GM23338 (cell line): ENCODE data around the gene LARGE1. TPM values are rescaled to one million over a fixed set of nuclear protein-coding genes. Genes with fewer than 3 reads are reported as not detected.

ENCODE experiments used
- ATAC-seq: fragments of 200-7000 bp; cut with Tn5 transposase; 3 replicates; pipeline ENCODE4 v1.9.1; 2020
- DNase-seq: peaks from one replicate; pipeline ENCODE4 v3.0.0-alpha.2; 2015; ENCODE audit warnings: low spot score
- H2AFZ ChIP-seq: fragments of 200-600 bp; sonication (generic); 2 replicates; pipeline ENCODE4 v1.8.0; 2016; ENCODE audit warnings: antibody characterized with exemption, mild to moderate bottlenecking, moderate library complexity
- H3F3A ChIP-seq: fragments of 200-600 bp; sonication (generic); replicated peaks from 2 replicates; pipeline ENCODE4 v1.8.0; 2017; ENCODE audit warnings: antibody characterized with exemption, mixed run types, low read depth
- H3K27ac ChIP-seq: fragments of 200-600 bp; sonication (generic); 2 replicates; pipeline ENCODE4 v1.6.1; 2016; ENCODE audit warnings: low read depth
- H3K27me3 ChIP-seq: fragments of 200-600 bp; sonication (generic); 2 replicates; pipeline ENCODE4 v1.8.0; 2016; ENCODE audit warnings: mild to moderate bottlenecking, mixed run types, moderate library complexity; ENCODE audit not compliant: insufficient read depth
- H3K36me3 ChIP-seq: fragments of 200-600 bp; sonication (generic); 2 replicates; pipeline ENCODE4 v1.8.0; 2016; ENCODE audit warnings: mild to moderate bottlenecking; ENCODE audit not compliant: insufficient read depth
- H3K4me1 ChIP-seq: fragments of 200-600 bp; sonication (generic); 2 replicates; pipeline ENCODE4 v1.8.0; 2016; ENCODE audit warnings: mild to moderate bottlenecking, moderate library complexity; ENCODE audit not compliant: insufficient read depth
- H3K4me2 ChIP-seq: fragments of 200-600 bp; sonication (generic); 2 replicates; pipeline ENCODE4 v1.7.1; 2017; ENCODE audit warnings: mixed run types
- H3K4me3 ChIP-seq: fragments of 200-600 bp; sonication (generic); 2 replicates; pipeline ENCODE4 v1.6.1; 2016; ENCODE audit warnings: mixed run types
- H3K79me2 ChIP-seq: fragments of 200-600 bp; sonication (generic); replicated peaks from 2 replicates; pipeline ENCODE4 v1.8.0; 2017; ENCODE audit warnings: mild to moderate bottlenecking; ENCODE audit not compliant: insufficient read depth
- H3K9me2 ChIP-seq: fragments of 200-600 bp; sonication (generic); 2 replicates; pipeline ENCODE4 v1.8.0; 2017; ENCODE audit not compliant: insufficient read depth
- H4K20me1 ChIP-seq: fragments of 200-600 bp; sonication (generic); replicated peaks from 2 replicates; pipeline ENCODE4 v1.8.0; 2017; ENCODE audit warnings: mild to moderate bottlenecking; ENCODE audit not compliant: insufficient read depth
- H3K27ac Mint-ChIP-seq: 2 replicates; pipeline ENCODE4 v1.8.0; 2020; ENCODE audit warnings: inconsistent platforms, mild to moderate bottlenecking, moderate library complexity, mixed read lengths
- H3K27me3 Mint-ChIP-seq: 3 replicates; pipeline ENCODE4 v1.8.0; 2022; ENCODE audit warnings: low read depth, mild to moderate bottlenecking, moderate library complexity, mixed read lengths, inconsistent platforms; ENCODE audit not compliant: insufficient read depth, poor library complexity
- H3K36me3 Mint-ChIP-seq: 3 replicates; pipeline ENCODE4 v1.8.0; 2021; ENCODE audit warnings: low read depth, mild to moderate bottlenecking, inconsistent platforms, moderate library complexity, mixed read lengths
- H3K4me1 Mint-ChIP-seq: 3 replicates; pipeline ENCODE4 v1.8.0; 2020; ENCODE audit warnings: mild to moderate bottlenecking, inconsistent platforms, mixed read lengths
- H3K4me3 Mint-ChIP-seq: 3 replicates; pipeline ENCODE4 v1.8.0; 2021; ENCODE audit warnings: moderate library complexity, mild to moderate bottlenecking, inconsistent platforms, mixed read lengths
- H3K9me3 Mint-ChIP-seq: 3 replicates; pipeline ENCODE4 v1.8.0; 2020; ENCODE audit warnings: moderate library complexity, mild to moderate bottlenecking, inconsistent platforms, mixed read lengths
- EZH2 ChIP-seq: fragments of 200-600 bp; sonication (generic); IDR thresholded peaks from one replicate; pipeline ENCODE4 v1.8.0; 2017; ENCODE audit warnings: antibody characterized with exemption, mild to moderate bottlenecking, low read depth; ENCODE audit not compliant: unreplicated experiment
- NANOG ChIP-seq: IDR thresholded peaks from 2 replicates; pipeline ENCODE4 v1.6.1; 2016; ENCODE audit warnings: antibody characterized with exemption, borderline replicate concordance
- STAT1 ChIP-seq: IDR thresholded peaks from one replicate; pipeline ENCODE4 v1.6.1; 2016; ENCODE audit warnings: antibody characterized with exemption; ENCODE audit not compliant: unreplicated experiment
- ZNF331 ChIP-seq: fragments of 250-450 bp; sonication (Bioruptor Pico); IDR thresholded peaks from 2 replicates; pipeline ENCODE4 v1.5.0; 2020; ENCODE audit warnings: low read depth, mild to moderate bottlenecking, moderate library complexity
- polyA plus RNA-seq: library from polyadenylated mRNA; unstranded; fragments of >200 nt; fragmentation: Nextera tagmentation; extraction: Ambion mirVana; gene quantifications from 2 replicates; pipeline ENCODE4 v1.2.1, GENCODE V29; 2016
- total RNA-seq: library from RNA; depleted of rRNA; stranded (reverse); fragments of >200 nt; shearing (Covaris generic); gene quantifications from 2 replicates; pipeline ENCODE4 v1.2.3, GENCODE V29; 2014
- TF ChIP-seq, protein P1 (sequence below): fragments of 250-450 bp; sonication (Bioruptor Pico); IDR thresholded peaks from 2 replicates; pipeline ENCODE4 v1.5.0; 2020; ENCODE audit warnings: mild to moderate bottlenecking, moderate library complexity
- TF ChIP-seq, protein P2 (sequence below), 2 experiments: fragments of 200-600 bp in 1 of 2; sonication (generic) in 1 of 2; conservative IDR thresholded peaks; 2 replicates each; pipeline versions ENCODE4 v1.5.1 to v1.6.1; 2016 to 2017; ENCODE audit warnings: antibody characterized with exemption in 2 of 2, low read depth in 2 of 2, mild to moderate bottlenecking in 2 of 2, moderate library complexity in 1 of 2
- TF ChIP-seq, protein P3 (sequence below): IDR thresholded peaks from one replicate; pipeline ENCODE4 v1.6.1; 2018; ENCODE audit warnings: antibody characterized with exemption; ENCODE audit not compliant: unreplicated experiment

LARGE1 gene
- total and polyA plus RNA-seq, 2 experiments from 2014 or later: 12.8 to 75.6 TPM

GRCh38 chr22:33350491-33350890, 569.8 kb downstream of the LARGE1 start:
- no peak overlapping the region for H3K4me2 ChIP-seq
- H4K20me1 ChIP-seq: no peaks in the 10 kb centered on the region
- no peak overlapping the region for H3K4me3 Mint-ChIP-seq
- ATAC-seq: no peak
- H3K4me1 Mint-ChIP-seq: no peaks in the 10 kb centered on the region
- TF ChIP-seq, protein P1, sequence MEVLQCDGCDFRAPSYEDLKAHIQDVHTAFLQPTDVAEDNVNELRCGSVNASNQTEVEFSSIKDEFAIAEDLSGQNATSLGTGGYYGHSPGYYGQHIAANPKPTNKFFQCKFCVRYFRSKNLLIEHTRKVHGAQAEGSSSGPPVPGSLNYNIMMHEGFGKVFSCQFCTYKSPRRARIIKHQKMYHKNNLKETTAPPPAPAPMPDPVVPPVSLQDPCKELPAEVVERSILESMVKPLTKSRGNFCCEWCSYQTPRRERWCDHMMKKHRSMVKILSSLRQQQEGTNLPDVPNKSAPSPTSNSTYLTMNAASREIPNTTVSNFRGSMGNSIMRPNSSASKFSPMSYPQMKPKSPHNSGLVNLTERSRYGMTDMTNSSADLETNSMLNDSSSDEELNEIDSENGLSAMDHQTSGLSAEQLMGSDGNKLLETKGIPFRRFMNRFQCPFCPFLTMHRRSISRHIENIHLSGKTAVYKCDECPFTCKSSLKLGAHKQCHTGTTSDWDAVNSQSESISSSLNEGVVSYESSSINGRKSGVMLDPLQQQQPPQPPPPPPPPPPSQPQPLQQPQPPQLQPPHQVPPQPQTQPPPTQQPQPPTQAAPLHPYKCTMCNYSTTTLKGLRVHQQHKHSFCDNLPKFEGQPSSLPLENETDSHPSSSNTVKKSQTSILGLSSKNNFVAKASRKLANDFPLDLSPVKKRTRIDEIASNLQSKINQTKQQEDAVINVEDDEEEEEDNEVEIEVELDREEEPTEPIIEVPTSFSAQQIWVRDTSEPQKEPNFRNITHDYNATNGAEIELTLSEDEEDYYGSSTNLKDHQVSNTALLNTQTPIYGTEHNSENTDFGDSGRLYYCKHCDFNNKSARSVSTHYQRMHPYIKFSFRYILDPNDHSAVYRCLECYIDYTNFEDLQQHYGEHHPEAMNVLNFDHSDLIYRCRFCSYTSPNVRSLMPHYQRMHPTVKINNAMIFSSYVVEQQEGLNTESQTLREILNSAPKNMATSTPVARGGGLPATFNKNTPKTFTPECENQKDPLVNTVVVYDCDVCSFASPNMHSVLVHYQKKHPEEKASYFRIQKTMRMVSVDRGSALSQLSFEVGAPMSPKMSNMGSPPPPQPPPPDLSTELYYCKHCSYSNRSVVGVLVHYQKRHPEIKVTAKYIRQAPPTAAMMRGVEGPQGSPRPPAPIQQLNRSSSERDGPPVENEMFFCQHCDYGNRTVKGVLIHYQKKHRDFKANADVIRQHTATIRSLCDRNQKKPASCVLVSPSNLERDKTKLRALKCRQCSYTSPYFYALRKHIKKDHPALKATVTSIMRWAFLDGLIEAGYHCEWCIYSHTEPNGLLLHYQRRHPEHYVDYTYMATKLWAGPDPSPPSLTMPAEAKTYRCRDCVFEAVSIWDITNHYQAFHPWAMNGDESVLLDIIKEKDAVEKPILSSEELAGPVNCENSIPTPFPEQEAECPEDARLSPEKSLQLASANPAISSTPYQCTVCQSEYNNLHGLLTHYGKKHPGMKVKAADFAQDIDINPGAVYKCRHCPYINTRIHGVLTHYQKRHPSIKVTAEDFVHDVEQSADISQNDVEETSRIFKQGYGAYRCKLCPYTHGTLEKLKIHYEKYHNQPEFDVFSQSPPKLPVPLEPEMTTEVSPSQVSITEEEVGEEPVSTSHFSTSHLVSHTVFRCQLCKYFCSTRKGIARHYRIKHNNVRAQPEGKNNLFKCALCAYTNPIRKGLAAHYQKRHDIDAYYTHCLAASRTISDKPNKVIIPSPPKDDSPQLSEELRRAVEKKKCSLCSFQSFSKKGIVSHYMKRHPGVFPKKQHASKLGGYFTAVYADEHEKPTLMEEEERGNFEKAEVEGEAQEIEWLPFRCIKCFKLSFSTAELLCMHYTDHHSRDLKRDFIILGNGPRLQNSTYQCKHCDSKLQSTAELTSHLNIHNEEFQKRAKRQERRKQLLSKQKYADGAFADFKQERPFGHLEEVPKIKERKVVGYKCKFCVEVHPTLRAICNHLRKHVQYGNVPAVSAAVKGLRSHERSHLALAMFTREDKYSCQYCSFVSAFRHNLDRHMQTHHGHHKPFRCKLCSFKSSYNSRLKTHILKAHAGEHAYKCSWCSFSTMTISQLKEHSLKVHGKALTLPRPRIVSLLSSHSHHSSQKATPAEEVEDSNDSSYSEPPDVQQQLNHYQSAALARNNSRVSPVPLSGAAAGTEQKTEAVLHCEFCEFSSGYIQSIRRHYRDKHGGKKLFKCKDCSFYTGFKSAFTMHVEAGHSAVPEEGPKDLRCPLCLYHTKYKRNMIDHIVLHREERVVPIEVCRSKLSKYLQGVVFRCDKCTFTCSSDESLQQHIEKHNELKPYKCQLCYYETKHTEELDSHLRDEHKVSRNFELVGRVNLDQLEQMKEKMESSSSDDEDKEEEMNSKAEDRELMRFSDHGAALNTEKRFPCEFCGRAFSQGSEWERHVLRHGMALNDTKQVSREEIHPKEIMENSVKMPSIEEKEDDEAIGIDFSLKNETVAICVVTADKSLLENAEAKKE: no peak
- TF ChIP-seq STAT1 (no peak), ZNF331 (CRISPR knock-in tag) (no peak), EZH2 (no peak), NANOG (no peak)
- TF ChIP-seq, protein P2, sequence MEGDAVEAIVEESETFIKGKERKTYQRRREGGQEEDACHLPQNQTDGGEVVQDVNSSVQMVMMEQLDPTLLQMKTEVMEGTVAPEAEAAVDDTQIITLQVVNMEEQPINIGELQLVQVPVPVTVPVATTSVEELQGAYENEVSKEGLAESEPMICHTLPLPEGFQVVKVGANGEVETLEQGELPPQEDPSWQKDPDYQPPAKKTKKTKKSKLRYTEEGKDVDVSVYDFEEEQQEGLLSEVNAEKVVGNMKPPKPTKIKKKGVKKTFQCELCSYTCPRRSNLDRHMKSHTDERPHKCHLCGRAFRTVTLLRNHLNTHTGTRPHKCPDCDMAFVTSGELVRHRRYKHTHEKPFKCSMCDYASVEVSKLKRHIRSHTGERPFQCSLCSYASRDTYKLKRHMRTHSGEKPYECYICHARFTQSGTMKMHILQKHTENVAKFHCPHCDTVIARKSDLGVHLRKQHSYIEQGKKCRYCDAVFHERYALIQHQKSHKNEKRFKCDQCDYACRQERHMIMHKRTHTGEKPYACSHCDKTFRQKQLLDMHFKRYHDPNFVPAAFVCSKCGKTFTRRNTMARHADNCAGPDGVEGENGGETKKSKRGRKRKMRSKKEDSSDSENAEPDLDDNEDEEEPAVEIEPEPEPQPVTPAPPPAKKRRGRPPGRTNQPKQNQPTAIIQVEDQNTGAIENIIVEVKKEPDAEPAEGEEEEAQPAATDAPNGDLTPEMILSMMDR (conservative IDR thresholded peaks at IDR 0.05; ENCODE audit: low read depth in 2 of 2): no peak
- TF ChIP-seq, protein P3, sequence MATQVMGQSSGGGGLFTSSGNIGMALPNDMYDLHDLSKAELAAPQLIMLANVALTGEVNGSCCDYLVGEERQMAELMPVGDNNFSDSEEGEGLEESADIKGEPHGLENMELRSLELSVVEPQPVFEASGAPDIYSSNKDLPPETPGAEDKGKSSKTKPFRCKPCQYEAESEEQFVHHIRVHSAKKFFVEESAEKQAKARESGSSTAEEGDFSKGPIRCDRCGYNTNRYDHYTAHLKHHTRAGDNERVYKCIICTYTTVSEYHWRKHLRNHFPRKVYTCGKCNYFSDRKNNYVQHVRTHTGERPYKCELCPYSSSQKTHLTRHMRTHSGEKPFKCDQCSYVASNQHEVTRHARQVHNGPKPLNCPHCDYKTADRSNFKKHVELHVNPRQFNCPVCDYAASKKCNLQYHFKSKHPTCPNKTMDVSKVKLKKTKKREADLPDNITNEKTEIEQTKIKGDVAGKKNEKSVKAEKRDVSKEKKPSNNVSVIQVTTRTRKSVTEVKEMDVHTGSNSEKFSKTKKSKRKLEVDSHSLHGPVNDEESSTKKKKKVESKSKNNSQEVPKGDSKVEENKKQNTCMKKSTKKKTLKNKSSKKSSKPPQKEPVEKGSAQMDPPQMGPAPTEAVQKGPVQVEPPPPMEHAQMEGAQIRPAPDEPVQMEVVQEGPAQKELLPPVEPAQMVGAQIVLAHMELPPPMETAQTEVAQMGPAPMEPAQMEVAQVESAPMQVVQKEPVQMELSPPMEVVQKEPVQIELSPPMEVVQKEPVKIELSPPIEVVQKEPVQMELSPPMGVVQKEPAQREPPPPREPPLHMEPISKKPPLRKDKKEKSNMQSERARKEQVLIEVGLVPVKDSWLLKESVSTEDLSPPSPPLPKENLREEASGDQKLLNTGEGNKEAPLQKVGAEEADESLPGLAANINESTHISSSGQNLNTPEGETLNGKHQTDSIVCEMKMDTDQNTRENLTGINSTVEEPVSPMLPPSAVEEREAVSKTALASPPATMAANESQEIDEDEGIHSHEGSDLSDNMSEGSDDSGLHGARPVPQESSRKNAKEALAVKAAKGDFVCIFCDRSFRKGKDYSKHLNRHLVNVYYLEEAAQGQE: no peak
- H3K27ac Mint-ChIP-seq: no peak overlapping the region
- peaks cover 3% of the 10 kb centered on the region for H3K27me3 Mint-ChIP-seq
- peaks cover 45% of the 10 kb centered on the region for H3K36me3 Mint-ChIP-seq
- H3K9me3 Mint-ChIP-seq: peaks cover 17% of the 10 kb centered on the region
- no peaks in the 10 kb centered on the region for H3K27me3 ChIP-seq
- H2AFZ ChIP-seq: no peak overlapping the region
- H3K4me1 ChIP-seq: no peaks in the 10 kb centered on the region
- H3K4me3 ChIP-seq: no peak overlapping the region
- peaks cover 8% of the 10 kb centered on the region; the same call in 1 of the 2 replicates for H3K36me3 ChIP-seq
- H3K79me2 ChIP-seq: no peaks in the 10 kb centered on the region
- no peaks in the 10 kb centered on the region for H3F3A ChIP-seq
- DNase-seq: no peak
- no peaks in the 10 kb centered on the region; the same call in 1 of the 2 replicates for H3K9me2 ChIP-seq
- no peak overlapping the region for H3K27ac ChIP-seq
